Measurements from ENCODE around the gene TAPT1. TPM values are rescaled to one million over a fixed set of nuclear protein-coding genes. Genes with fewer than 3 reads are reported as not detected.
"Not testable (repeated sequence)": the region's sequence is repeated elsewhere in the genome, so short reads cannot be mapped to it uniquely, and the experiment has no call there.

The TAPT1 gene
- polyA plus RNA-seq, 3 donors: 8.9 to 17.0 (median 12.8) TPM

DNA sequence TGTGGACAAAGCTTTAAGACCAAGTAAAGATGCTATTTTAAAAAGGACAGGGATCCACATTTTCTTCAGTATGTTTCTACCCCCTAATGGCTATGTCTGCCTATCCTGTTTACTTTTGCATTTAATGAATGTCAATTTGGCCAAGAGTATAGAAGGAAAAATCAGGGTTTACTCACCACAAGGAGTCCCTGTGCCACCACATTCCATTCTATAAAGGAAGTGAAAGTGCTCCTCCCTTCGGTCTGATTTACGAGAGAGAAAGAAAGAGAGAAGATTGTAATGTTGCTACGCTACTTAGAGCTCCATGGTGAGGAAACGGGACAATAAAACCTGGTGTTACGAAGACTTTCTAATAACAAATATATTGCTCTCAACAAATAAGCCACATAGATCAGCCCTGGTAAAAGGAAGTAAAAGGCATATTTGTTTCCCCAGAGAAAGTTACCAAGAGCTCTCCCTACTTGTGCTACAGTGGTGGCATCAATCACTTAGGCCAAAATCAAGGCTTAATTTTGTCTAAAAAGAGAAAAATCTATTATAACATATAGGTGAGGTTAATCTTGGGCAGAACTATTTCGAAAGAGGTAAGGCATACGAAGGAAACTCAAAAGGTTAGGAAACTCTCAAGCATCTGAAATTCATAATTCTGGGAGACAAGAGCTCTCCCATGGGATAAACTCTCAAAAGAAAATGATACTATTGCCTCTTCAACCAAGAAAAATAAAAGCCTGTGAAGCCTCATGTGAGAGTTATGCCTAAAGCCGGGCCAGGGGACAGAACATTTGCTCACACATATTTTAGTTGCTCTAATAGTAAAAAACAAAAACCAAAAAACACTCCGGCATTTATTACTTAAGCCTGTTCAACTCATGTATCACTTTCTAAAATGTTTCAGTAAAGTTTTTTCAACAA lies 29.5 kb downstream of the TAPT1 start:
- no peak overlapping the region for H3K27ac ChIP-seq (ENCODE audit: low read depth, low read length)
- 28 to 66% (median 37%) methylated on average over 9 of the region's 9 CpGs for WGBS, 3 donors

DNA sequence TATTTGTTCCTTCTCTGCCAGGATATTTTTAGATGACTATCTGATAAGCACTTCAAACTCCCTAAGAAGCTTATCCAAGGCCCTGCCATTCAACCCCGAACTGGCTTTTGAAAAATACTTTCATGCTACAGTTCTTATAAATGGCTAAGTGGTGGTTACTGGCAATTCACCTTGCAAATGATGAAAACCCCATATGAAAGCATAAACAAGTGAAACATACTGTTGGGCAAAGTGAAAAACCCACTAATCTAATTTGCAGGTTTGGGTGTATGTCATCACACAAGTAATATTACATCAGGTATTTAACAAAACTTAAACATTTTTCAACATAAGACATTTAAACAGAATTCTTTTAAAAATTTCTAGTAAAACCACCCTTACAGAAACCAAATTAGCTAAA lies 31.1 kb downstream of the TAPT1 start:
- H3K27ac ChIP-seq (ENCODE audit: low read depth, low read length): no peak overlapping the region
- 35 to 93% (median 93%) methylated on average over 1 of the region's 1 CpG for WGBS, 3 donors

GRCh38 chr4:16194798-16195197 lies 31.5 kb downstream of the TAPT1 start:
- H3K27ac ChIP-seq (ENCODE audit: low read depth, low read length): not testable (repeated sequence)
- WGBS, 3 donors: 81 to 93% (median 93%) methylated on average over 4 of the region's 4 CpGs

- no peak overlapping the region for H3K27ac ChIP-seq (ENCODE audit: low read depth, low read length)
- WGBS, 3 donors: 72 to 75% (median 75%) methylated on average over 3 of the region's 3 CpGs
Observed at GRCh38 chr4:16194214-16194613, 32.1 kb downstream of the TAPT1 start.

- 64 to 76% (median 68%) methylated on average over 5 of the region's 5 CpGs for WGBS, 3 donors
- H3K27ac ChIP-seq (ENCODE audit: low read depth, low read length): no peak overlapping the region
Observed at GRCh38 chr4:16192631-16193518, 33.4 kb downstream of the TAPT1 start.

DNA sequence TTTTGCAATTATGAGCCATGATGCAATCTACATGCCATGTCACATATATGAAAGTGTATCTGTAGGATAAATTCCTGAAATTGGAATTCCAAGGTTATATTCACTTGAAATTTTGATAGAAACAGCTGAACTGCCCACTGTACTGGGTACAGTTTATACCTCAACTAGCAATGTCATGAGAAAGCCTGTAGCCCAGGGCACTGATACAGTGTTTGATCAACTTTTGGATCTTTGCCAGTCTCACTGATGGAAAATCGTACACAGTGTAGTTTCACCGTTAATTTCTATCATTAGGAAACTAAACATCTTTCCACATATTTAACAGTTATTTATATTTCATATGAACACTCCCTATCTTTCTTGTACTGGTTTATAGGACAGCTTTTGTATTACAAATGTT lies 34.2 kb downstream of the TAPT1 start:
- no peak overlapping the region for H3K27ac ChIP-seq (ENCODE audit: low read depth, low read length)
- WGBS, 3 donors: 17 to 50% (median 45%) methylated on average over 2 of the region's 2 CpGs

DNA sequence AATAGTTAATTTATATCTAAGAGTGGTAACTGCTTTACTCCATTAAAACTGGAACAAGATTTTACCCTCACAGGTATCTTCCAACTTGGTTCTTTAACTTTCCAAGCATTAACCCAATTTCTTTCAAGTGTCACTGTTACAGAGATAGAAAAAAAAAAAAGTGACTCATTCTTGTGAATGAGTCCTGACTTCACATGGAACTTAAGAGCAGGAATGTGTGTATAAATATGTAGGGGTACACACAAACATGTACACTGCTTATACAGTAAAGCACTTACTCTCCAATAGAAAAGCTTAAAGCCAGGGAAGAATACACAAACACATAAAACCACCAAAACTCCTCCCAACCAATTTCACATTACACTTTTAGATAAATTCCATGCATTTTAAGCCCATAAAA lies 38.8 kb downstream of the TAPT1 start:
- H3K27ac ChIP-seq (ENCODE audit: low read depth, low read length): no peak overlapping the region

DNA sequence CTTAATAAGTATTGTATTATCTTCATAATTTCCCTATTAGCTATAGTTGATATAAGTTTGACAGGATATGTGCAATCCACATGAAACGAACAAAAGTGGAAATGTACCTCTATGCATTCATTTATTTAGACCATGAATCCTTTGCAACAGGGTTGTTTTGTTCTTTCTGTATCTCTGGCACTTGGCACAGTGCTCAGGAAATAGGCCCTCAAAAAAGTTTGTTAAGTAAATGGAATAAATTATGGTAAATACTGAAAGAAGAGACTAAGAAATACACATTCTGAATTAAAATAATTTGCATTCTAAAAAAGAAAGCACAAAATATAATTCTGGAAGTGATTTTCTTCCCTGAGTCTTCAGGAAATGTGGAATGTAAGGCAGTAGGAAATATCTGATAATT lies 39.3 kb downstream of the TAPT1 start:
- no peak overlapping the region for H3K27ac ChIP-seq (ENCODE audit: low read depth, low read length)
- 56 to 81% (median 66%) methylated on average over 1 of the region's 1 CpG for WGBS, 3 donors

GRCh38 chr4:16183604-16184003 lies 42.7 kb downstream of the TAPT1 start:
- H3K27ac ChIP-seq (ENCODE audit: low read depth, low read length): no peak overlapping the region
- 92 to 93% (median 92%) methylated on average over 2 of the region's 2 CpGs for WGBS, 3 donors

GRCh38 chr4:16176621-16177020 lies 49.6 kb downstream of the TAPT1 start:
- WGBS, 3 donors: 94 to 100% (median 98%) methylated on average over 6 of the region's 6 CpGs
- H3K27ac ChIP-seq (ENCODE audit: low read depth, low read length): no peak overlapping the region

DNA sequence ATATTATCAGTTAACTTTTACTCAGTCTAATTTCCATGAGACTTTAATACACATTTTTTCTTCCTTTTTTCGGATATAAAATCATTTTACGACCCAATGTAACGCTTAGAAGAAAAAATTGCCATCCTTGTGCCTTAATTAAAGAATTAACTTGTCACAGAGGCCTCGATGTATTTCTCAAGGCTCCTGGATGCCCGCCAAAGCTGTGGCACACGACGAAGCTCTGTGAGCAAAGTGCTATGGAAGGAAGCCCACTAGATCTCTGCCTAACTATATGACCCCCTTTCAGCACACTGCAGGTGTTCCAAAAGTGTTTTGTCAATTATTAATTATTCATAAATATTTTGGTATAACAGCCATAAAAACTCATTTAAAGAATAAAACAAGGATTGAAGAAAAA lies 54.4 kb downstream of the TAPT1 start:
- WGBS, 3 donors: 62 to 72% (median 71%) methylated on average over 7 of the region's 7 CpGs
- H3K27ac ChIP-seq (ENCODE audit: low read depth, low read length): no peak overlapping the region

GRCh38 chr4:16169490-16169889 lies 56.8 kb downstream of the TAPT1 start:
- 71 to 83% (median 72%) methylated on average over 4 of the region's 4 CpGs for WGBS, 3 donors
- no peak overlapping the region for H3K27ac ChIP-seq (ENCODE audit: low read depth, low read length)

DNA sequence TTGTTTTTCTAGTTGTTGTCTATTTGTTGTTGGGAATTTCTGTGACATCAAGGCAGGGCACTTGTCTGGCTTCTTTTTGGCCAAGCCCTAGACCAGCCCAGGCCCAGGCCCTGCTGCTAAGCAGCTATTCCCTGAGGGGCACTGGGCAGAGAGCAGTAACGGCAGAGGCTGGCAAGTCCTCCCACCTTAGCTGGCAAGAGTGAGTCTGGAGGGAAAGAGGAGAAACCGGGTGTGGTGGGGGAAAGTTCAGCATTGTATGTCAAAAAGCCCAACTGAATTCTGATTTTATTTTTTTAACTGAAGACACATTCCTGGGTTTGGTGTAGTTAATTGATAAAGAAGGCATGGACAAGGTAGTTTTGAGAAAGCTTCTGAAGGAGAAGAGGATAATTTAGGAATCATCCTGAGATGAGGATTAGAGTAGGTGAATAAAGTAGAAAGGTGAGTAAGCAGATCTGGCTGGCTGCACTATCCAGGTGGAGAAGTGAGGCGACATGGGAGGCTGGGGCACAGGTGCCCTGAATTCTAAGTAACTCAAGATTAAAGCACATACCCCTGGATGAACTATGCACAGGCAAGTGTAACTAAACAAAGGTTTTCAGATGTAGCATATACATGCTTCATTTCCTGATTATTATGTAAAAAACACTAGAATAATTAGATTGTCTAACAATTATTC lies 57.4 kb downstream of the TAPT1 start:
- WGBS, 3 donors: 61 to 95% (median 80%) methylated on average over 3 of the region's 3 CpGs
- H3K27ac ChIP-seq (ENCODE audit: low read depth, low read length): no peak overlapping the region

GRCh38 chr4:16168144-16168543 lies 58.1 kb downstream of the TAPT1 start:
- H3K27ac ChIP-seq (ENCODE audit: low read depth, low read length): no peak overlapping the region
- WGBS, 3 donors: 98% methylated on average over 8 of the region's 8 CpGs

- WGBS, 3 donors: 92 to 96% (median 96%) methylated on average over 7 of the region's 7 CpGs
- H3K27ac ChIP-seq (ENCODE audit: low read depth, low read length): no peak overlapping the region
Observed at GRCh38 chr4:16165931-16166330, 60.3 kb downstream of the TAPT1 start.

GRCh38 chr4:16162891-16163290 lies 63.4 kb downstream of the TAPT1 start:
- WGBS, 3 donors: 80 to 94% (median 87%) methylated on average over 4 of the region's 4 CpGs
- no peak overlapping the region for H3K27ac ChIP-seq (ENCODE audit: low read depth, low read length)

DNA sequence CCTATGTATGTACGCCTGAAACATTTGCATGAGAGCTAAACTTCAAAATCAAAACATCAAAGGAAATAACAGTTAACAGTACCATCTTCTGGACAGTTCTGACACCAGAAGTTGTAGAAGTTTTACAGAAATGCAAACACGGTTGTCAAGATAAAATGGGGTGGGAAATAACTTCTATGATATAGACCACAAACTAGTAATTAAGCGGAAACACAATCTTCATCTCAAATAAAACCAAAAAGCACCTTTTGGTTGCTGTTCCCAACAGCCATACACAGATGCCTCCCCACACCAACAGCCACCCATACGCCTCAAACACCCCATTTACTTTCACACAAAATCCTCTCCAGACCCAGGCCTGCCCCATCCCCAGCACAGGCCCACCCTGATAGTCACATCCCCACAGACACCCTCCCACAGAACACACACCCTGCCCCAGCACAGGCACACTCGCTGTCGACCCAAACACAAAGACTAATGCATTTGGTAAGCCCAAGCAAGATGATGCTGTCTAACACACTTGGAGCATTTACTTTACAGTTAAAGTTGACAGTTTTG lies 64.3 kb downstream of the TAPT1 start:
- WGBS, 3 donors: 80 to 86% (median 81%) methylated on average over 6 of the region's 6 CpGs
- no peak overlapping the region for H3K27ac ChIP-seq (ENCODE audit: low read depth, low read length)

GRCh38 chr4:16160457-16160856 lies 65.8 kb downstream of the TAPT1 start:
- WGBS, 3 donors: 76 to 88% (median 86%) methylated on average over 3 of the region's 3 CpGs
- no peak overlapping the region for H3K27ac ChIP-seq (ENCODE audit: low read depth, low read length)

- no peak overlapping the region for H3K27ac ChIP-seq (ENCODE audit: low read depth, low read length)
- WGBS, 3 donors: 54 to 90% (median 89%) methylated on average over 3 of the region's 3 CpGs
Observed at GRCh38 chr4:16159286-16159685, 67.0 kb downstream of the TAPT1 start.

Measured in adipose tissue (tissue), 3 donors.